DOHH2 (cell line): ENCODE results near the gene SPATA21.

Experiments used
- CTCF ChIP-seq: fragments of 200-600 bp; sonication (generic); IDR thresholded peaks from one replicate; pipeline ENCODE4 v1.5.1; 2014; ENCODE audit warnings: antibody characterized with exemption, mild to moderate bottlenecking, low read depth, low read length; ENCODE audit not compliant: poor library complexity, severe bottlenecking
- EZH2phosphoT487 ChIP-seq: fragments of 200-600 bp; sonication (generic); IDR thresholded peaks from 2 replicates; pipeline ENCODE4 v1.6.1; 2017; ENCODE audit warnings: borderline replicate concordance, mild to moderate bottlenecking, antibody characterized with exemption, low read length, moderate library complexity, mixed read lengths

DNA sequence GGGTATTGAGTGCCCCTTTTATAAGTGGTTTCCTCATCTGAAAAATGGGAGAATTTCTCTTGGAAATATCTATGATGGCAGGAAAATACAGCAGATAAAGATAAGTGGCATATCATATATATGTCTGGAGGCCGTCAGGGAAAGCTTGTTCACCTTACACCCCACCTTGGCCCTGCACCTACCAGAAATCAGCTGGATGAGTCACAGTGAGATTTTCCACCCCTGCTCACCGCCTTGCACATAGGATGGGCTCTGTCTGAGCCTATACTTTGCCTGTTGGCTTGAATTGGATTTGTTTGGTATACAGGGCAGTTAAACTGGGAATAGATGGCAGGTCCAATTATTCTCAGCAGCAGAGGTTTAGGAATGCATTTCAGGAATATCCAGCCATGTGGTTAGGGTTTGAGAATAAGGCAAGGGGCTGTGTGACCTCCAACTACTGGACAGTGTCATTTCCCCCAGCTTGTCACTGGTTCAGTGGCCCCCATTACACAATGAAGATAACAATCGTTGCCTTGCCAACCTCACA is at the start of gene SPATA21:
- TF ChIP-seq CTCF (no peak), EZH2phosphoT487 (no peak)
